H9 (cell line): ENCODE results near the gene TSPAN9. TPM values are rescaled to one million over a fixed set of nuclear protein-coding genes. Genes with fewer than 3 reads are reported as not detected.
A peak's percentile ranks its signal among the peaks of the same experiment; 100 is the strongest.

Source experiments
- DNase-seq: peaks from one replicate; pipeline ENCODE4 v3.0.0-alpha.2; 2017
- H2AFZ ChIP-seq: one replicate; pipeline ENCODE4 v1.6.1; 2013; ENCODE audit warnings: mild to moderate bottlenecking, low read length, control low read depth, moderate library complexity
- H2AK5ac ChIP-seq: 2 replicates; pipeline ENCODE4 v1.6.1; 2013; ENCODE audit warnings: low read length, control low read depth, mixed read lengths; ENCODE audit not compliant: insufficient read length
- H2BK120ac ChIP-seq: one replicate; pipeline ENCODE4 v1.6.1; 2013; ENCODE audit warnings: low read depth, mild to moderate bottlenecking, low read length, control low read depth, inconsistent platforms; ENCODE audit not compliant: poor library complexity, severe bottlenecking
- H2BK12ac ChIP-seq: 2 replicates; pipeline ENCODE4 v1.6.1; 2013; ENCODE audit warnings: low read length, control low read depth, mixed read lengths, low read depth; ENCODE audit not compliant: insufficient read length
- H2BK15ac ChIP-seq: 2 replicates; pipeline ENCODE4 v1.6.1; 2013; ENCODE audit warnings: low read depth, low read length, control low read depth
- H2BK20ac ChIP-seq: one replicate; pipeline ENCODE4 v1.6.1; 2013; ENCODE audit warnings: low read depth, mild to moderate bottlenecking, low read length, control low read depth, inconsistent platforms; ENCODE audit not compliant: poor library complexity, severe bottlenecking
- H2BK5ac ChIP-seq: 2 replicates; pipeline ENCODE4 v1.6.1; 2013; ENCODE audit warnings: low read length, control low read depth, mixed read lengths; ENCODE audit not compliant: insufficient read length
- H3K14ac ChIP-seq: 2 replicates; pipeline ENCODE4 v1.6.1; 2013; ENCODE audit warnings: low read length, control low read depth; ENCODE audit not compliant: insufficient read depth
- H3K18ac ChIP-seq: 2 replicates; pipeline ENCODE4 v1.6.1; 2013; ENCODE audit warnings: low read depth, mild to moderate bottlenecking, mixed read lengths, low read length, control low read depth; ENCODE audit not compliant: insufficient read length
- H3K23ac ChIP-seq: 2 replicates; pipeline ENCODE4 v1.6.1; 2013; ENCODE audit warnings: low read length, control low read depth, mixed read lengths, low read depth; ENCODE audit not compliant: insufficient read length
- H3K23me2 ChIP-seq: 2 replicates; pipeline ENCODE4 v1.6.1; 2013; ENCODE audit warnings: low read depth, mild to moderate bottlenecking, mixed read lengths, low read length, control low read depth; ENCODE audit not compliant: insufficient read length, poor library complexity, severe bottlenecking
- H3K27ac ChIP-seq: 2 replicates; pipeline ENCODE4 v1.5.1; 2013; ENCODE audit warnings: low read length, control low read depth, mixed read lengths, low read depth; ENCODE audit not compliant: insufficient read length
- H3K27me3 ChIP-seq: 2 replicates; pipeline ENCODE4 v1.6.1; 2013; ENCODE audit warnings: low read length, control low read depth, inconsistent platforms; ENCODE audit not compliant: insufficient read depth
- H3K4ac ChIP-seq: 2 replicates; pipeline ENCODE4 v1.6.1; 2013; ENCODE audit warnings: low read depth, mild to moderate bottlenecking, control low read depth, inconsistent platforms, low read length, moderate library complexity
- H3K4me1 ChIP-seq: 2 replicates; pipeline ENCODE4 v1.6.1; 2013; ENCODE audit warnings: low read length, control low read depth, inconsistent platforms; ENCODE audit not compliant: insufficient read depth
- H3K4me2 ChIP-seq: 2 replicates; pipeline ENCODE4 v1.6.1; 2013; ENCODE audit warnings: low read length, control low read depth, mixed read lengths; ENCODE audit not compliant: insufficient read length, insufficient read depth
- H3K56ac ChIP-seq: 2 replicates; pipeline ENCODE4 v1.6.1; 2013; ENCODE audit warnings: low read depth, mild to moderate bottlenecking, mixed read lengths, low read length, control low read depth; ENCODE audit not compliant: insufficient read length
- H3K79me1 ChIP-seq: 2 replicates; pipeline ENCODE4 v1.6.1; 2013; ENCODE audit warnings: low read depth, mild to moderate bottlenecking, moderate library complexity, low read length, control low read depth, inconsistent platforms; ENCODE audit not compliant: insufficient read depth, poor library complexity, severe bottlenecking
- H3K79me2 ChIP-seq: 2 replicates; pipeline ENCODE4 v1.6.1; 2013; ENCODE audit warnings: low read length, control low read depth, inconsistent platforms; ENCODE audit not compliant: insufficient read depth
- H3K9ac ChIP-seq: 2 replicates; pipeline ENCODE4 v1.6.1; 2013; ENCODE audit warnings: low read length, control low read depth, mixed read lengths; ENCODE audit not compliant: insufficient read length; ENCODE audit errors: extremely low read depth
- H3K9me3 ChIP-seq: one replicate; pipeline ENCODE4 v1.6.1; 2013; ENCODE audit warnings: low read depth, low read length, inconsistent platforms; ENCODE audit not compliant: control insufficient read depth
- H3T11ph ChIP-seq: one replicate; pipeline ENCODE4 v1.6.1; 2013; ENCODE audit warnings: mild to moderate bottlenecking, low read length, control low read depth, inconsistent platforms
- H4K20me1 ChIP-seq: one replicate; pipeline ENCODE4 v1.6.1; 2013; ENCODE audit not compliant: control insufficient read depth, insufficient read length, insufficient read depth
- H4K5ac ChIP-seq: 2 replicates; pipeline ENCODE4 v1.6.1; 2013; ENCODE audit warnings: low read depth, mild to moderate bottlenecking, mixed read lengths, low read length, control low read depth; ENCODE audit not compliant: insufficient read length
- H4K8ac ChIP-seq: replicated peaks from 2 replicates; pipeline ENCODE4 v1.6.1; 2013; ENCODE audit warnings: low read length, control low read depth, mixed read lengths, low read depth; ENCODE audit not compliant: insufficient read length
- H4K91ac ChIP-seq: 2 replicates; pipeline ENCODE4 v1.6.1; 2013; ENCODE audit warnings: low read depth, mild to moderate bottlenecking, moderate library complexity, mixed read lengths, low read length, control low read depth; ENCODE audit not compliant: insufficient read length
- H3K27ac Mint-ChIP-seq, 3 experiments: 2 replicates in 2 of 3; 3 replicates in 1 of 3; pipeline ENCODE4 v1.8.0; 2020 to 2021; ENCODE audit warnings: mixed read lengths in 3 of 3, mild to moderate bottlenecking in 1 of 3, moderate library complexity in 1 of 3
- H3K27me3 Mint-ChIP-seq: 2 replicates; pipeline ENCODE4 v1.8.0; 2021; ENCODE audit warnings: low read depth, mild to moderate bottlenecking, moderate library complexity, mixed read lengths
- H3K36me3 Mint-ChIP-seq, 3 experiments: 2 replicates in 2 of 3; 3 replicates in 1 of 3; pipeline ENCODE4 v1.8.0; 2020 to 2021; ENCODE audit warnings: low read depth in 3 of 3, mixed read lengths in 3 of 3; ENCODE audit not compliant: insufficient read depth in 1 of 3
- H3K4me1 Mint-ChIP-seq, 2 experiments: 2 replicates each; pipeline ENCODE4 v1.8.0; 2020; ENCODE audit warnings: mixed read lengths in 2 of 2
- H3K4me3 Mint-ChIP-seq, 2 experiments: 2 replicates in 1 of 2; 3 replicates in 1 of 2; pipeline ENCODE4 v1.8.0; 2020 to 2021; ENCODE audit warnings: mild to moderate bottlenecking in 2 of 2, mixed read lengths in 2 of 2, moderate library complexity in 1 of 2
- H3K9me3 Mint-ChIP-seq, 2 experiments: 2 replicates in 1 of 2; 3 replicates in 1 of 2; pipeline ENCODE4 v1.8.0; 2020; ENCODE audit warnings: mild to moderate bottlenecking in 2 of 2, mixed read lengths in 2 of 2, moderate library complexity in 1 of 2
- WGBS: extraction: QIAGEN DNeasy Blood & Tissue Kit; methylation state at CpG from one replicate; pipeline ENCODE4 v1.1.7; 2013; ENCODE audit warnings: missing lambda C conversion rate, low lambda C conversion rate, mixed read lengths; ENCODE audit not compliant: insufficient read length; ENCODE audit errors: extremely low coverage; 5-methylcytosine and 5-hydroxymethylcytosine counted together
- total RNA-seq: library from RNA; stranded (reverse); gene quantifications from 2 replicates; pipeline ENCODE4 v1.2.1, GENCODE V29; 2021
- TF ChIP-seq, protein P1 (sequence below): fragments of 200-600 bp; sonication (generic); conservative IDR thresholded peaks from 3 replicates; pipeline ENCODE4 v1.8.0; 2021; ENCODE audit warnings: antibody characterized with exemption, mild to moderate bottlenecking

Gene TSPAN9
- total RNA-seq, 1 experiment from 2014 or later, result 19.0 TPM

GRCh38 chr12:3078086-3078820 is 1.1 kb downstream of the TSPAN9 start:
- no peak overlapping the region for H3K9ac ChIP-seq
- no peak overlapping the region for H2BK12ac ChIP-seq
- H4K20me1 ChIP-seq, result no peaks in the 10 kb centered on the region
- H3K27me3 ChIP-seq, result no peaks in the 10 kb centered on the region; the same call in 1 of the 2 replicates
- H3T11ph ChIP-seq, result no peak overlapping the region
- Mint-ChIP-seq H3K27ac (no peak overlapping the region; a peak in 1 of 7 replicates), H3K27me3 (peaks cover 31% of the 10 kb centered on the region), H3K36me3 (peaks cover 6 to 12% (median 12%) of the 10 kb centered on the region in 3 experiments), H3K4me3 (peak overlapping the region; percentile 72 to 81), H3K4me1 (peaks cover 18 to 27% of the 10 kb centered on the region in 2 experiments), H3K9me3 (peaks cover 3% of the 10 kb centered on the region in 2 experiments; a peak in 2 of 5 replicates)
- H4K8ac ChIP-seq, result no peak overlapping the region
- H2BK20ac ChIP-seq, result no peak overlapping the region
- no peak overlapping the region for H2AFZ ChIP-seq
- TF ChIP-seq, protein P1, sequence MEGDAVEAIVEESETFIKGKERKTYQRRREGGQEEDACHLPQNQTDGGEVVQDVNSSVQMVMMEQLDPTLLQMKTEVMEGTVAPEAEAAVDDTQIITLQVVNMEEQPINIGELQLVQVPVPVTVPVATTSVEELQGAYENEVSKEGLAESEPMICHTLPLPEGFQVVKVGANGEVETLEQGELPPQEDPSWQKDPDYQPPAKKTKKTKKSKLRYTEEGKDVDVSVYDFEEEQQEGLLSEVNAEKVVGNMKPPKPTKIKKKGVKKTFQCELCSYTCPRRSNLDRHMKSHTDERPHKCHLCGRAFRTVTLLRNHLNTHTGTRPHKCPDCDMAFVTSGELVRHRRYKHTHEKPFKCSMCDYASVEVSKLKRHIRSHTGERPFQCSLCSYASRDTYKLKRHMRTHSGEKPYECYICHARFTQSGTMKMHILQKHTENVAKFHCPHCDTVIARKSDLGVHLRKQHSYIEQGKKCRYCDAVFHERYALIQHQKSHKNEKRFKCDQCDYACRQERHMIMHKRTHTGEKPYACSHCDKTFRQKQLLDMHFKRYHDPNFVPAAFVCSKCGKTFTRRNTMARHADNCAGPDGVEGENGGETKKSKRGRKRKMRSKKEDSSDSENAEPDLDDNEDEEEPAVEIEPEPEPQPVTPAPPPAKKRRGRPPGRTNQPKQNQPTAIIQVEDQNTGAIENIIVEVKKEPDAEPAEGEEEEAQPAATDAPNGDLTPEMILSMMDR, result no peak
- H2BK15ac ChIP-seq, result no peak overlapping the region
- no peak overlapping the region for H2AK5ac ChIP-seq
- H4K91ac ChIP-seq, result no peak overlapping the region
- no peaks in the 10 kb centered on the region for H3K79me1 ChIP-seq
- H3K23me2 ChIP-seq, result peaks cover 4% of the 10 kb centered on the region
- no peaks in the 10 kb centered on the region for H3K4me1 ChIP-seq
- no peak overlapping the region for H3K27ac ChIP-seq
- no peaks in the 10 kb centered on the region for H3K9me3 ChIP-seq
- H2BK120ac ChIP-seq, result no peak overlapping the region
- no peak overlapping the region for H3K14ac ChIP-seq
- H3K23ac ChIP-seq, result no peak overlapping the region
- DNase-seq, result peak; percentile 48
- no peak overlapping the region for H3K4ac ChIP-seq
- H4K5ac ChIP-seq, result no peak overlapping the region
- no peaks in the 10 kb centered on the region for H3K79me2 ChIP-seq
- WGBS, result no CpG with 5 or more reads among the region's 10 CpGs
- H3K18ac ChIP-seq, result no peak overlapping the region
- H2BK5ac ChIP-seq, result no peak overlapping the region
- H3K4me2 ChIP-seq, result peak overlapping the region; percentile 73
- no peak overlapping the region for H3K56ac ChIP-seq
